ENCODE measurements around the gene FOXP1.

The FOXP1 gene

GRCh38 chr3:71450162-71450561 is 133.4 kb downstream of the FOXP1 start:
- H3K4me3 Mint-ChIP-seq, result peak overlapping the region; percentile 8
- no peak for DNase-seq
- peak overlapping the region; percentile 72 for H3K27ac Mint-ChIP-seq
- peaks cover 96% of the 10 kb centered on the region for H3K4me1 Mint-ChIP-seq (ENCODE audit: low read depth)
- no peaks in the 10 kb centered on the region for H3K9me3 Mint-ChIP-seq
- H3K36me3 Mint-ChIP-seq (ENCODE audit: low read depth), result peaks cover 4% of the 10 kb centered on the region
- no peaks in the 10 kb centered on the region for H3K27me3 Mint-ChIP-seq

GRCh38 chr3:71447803-71448202 is 135.7 kb downstream of the FOXP1 start:
- Mint-ChIP-seq H3K27me3 (no peaks in the 10 kb centered on the region), H3K9me3 (no peaks in the 10 kb centered on the region), H3K4me3 (peak overlapping the region; percentile 16), H3K4me1 (ENCODE audit: low read depth) (peaks cover 96% of the 10 kb centered on the region), H3K36me3 (ENCODE audit: low read depth) (peaks cover 11% of the 10 kb centered on the region), H3K27ac (peak overlapping the region; percentile 93)
- no peak for DNase-seq

- Mint-ChIP-seq H3K4me1 (ENCODE audit: low read depth) (peaks cover 95% of the 10 kb centered on the region), H3K27ac (peak overlapping the region; percentile 93), H3K4me3 (no peak overlapping the region), H3K9me3 (no peaks in the 10 kb centered on the region), H3K36me3 (ENCODE audit: low read depth) (peaks cover 12% of the 10 kb centered on the region), H3K27me3 (no peaks in the 10 kb centered on the region)
- DNase-seq, result no peak
These were observed 136.3 kb downstream of the FOXP1 start for GRCh38 chr3:71447197-71447596.

- H3K36me3 Mint-ChIP-seq (ENCODE audit: low read depth), result peaks cover 12% of the 10 kb centered on the region
- no peaks in the 10 kb centered on the region for H3K9me3 Mint-ChIP-seq
- DNase-seq, result no peak
- H3K27me3 Mint-ChIP-seq, result no peaks in the 10 kb centered on the region
- peak overlapping the region; percentile 93 for H3K27ac Mint-ChIP-seq
- H3K4me1 Mint-ChIP-seq (ENCODE audit: low read depth), result peaks cover 95% of the 10 kb centered on the region
- H3K4me3 Mint-ChIP-seq, result no peak overlapping the region
These were observed 136.8 kb downstream of the FOXP1 start for GRCh38 chr3:71446734-71447133.

GRCh38 chr3:71446260-71446659 is 137.3 kb downstream of the FOXP1 start:
- Mint-ChIP-seq H3K36me3 (ENCODE audit: low read depth) (peaks cover 12% of the 10 kb centered on the region), H3K4me3 (no peak overlapping the region), H3K27ac (peak overlapping the region; percentile 93), H3K9me3 (no peaks in the 10 kb centered on the region), H3K27me3 (no peaks in the 10 kb centered on the region), H3K4me1 (ENCODE audit: low read depth) (peaks cover 95% of the 10 kb centered on the region)
- DNase-seq, result no peak

- peak overlapping the region; percentile 69 for H3K4me3 Mint-ChIP-seq
- no peak for DNase-seq
- peaks cover 95% of the 10 kb centered on the region for H3K4me1 Mint-ChIP-seq (ENCODE audit: low read depth)
- H3K27ac Mint-ChIP-seq, result peak overlapping the region; percentile 98
- H3K9me3 Mint-ChIP-seq, result no peaks in the 10 kb centered on the region
- no peaks in the 10 kb centered on the region for H3K27me3 Mint-ChIP-seq
- peaks cover 12% of the 10 kb centered on the region for H3K36me3 Mint-ChIP-seq (ENCODE audit: low read depth)
These were observed 138.7 kb downstream of the FOXP1 start for GRCh38 chr3:71444861-71445259.

- Mint-ChIP-seq H3K4me1 (ENCODE audit: low read depth) (peaks cover 94% of the 10 kb centered on the region), H3K27ac (peak overlapping the region; percentile 98), H3K27me3 (no peaks in the 10 kb centered on the region), H3K4me3 (peak overlapping the region; percentile 69), H3K36me3 (ENCODE audit: low read depth) (peaks cover 12% of the 10 kb centered on the region), H3K9me3 (no peaks in the 10 kb centered on the region)
- DNase-seq, result peak; percentile 77
These were observed 139.3 kb downstream of the FOXP1 start for GRCh38 chr3:71444028-71444860.

GRCh38 chr3:71443332-71443731 is 140.2 kb downstream of the FOXP1 start:
- H3K27me3 Mint-ChIP-seq, result no peaks in the 10 kb centered on the region
- H3K36me3 Mint-ChIP-seq (ENCODE audit: low read depth), result peaks cover 12% of the 10 kb centered on the region
- H3K4me1 Mint-ChIP-seq (ENCODE audit: low read depth), result peaks cover 94% of the 10 kb centered on the region
- no peak for DNase-seq
- peak overlapping the region; percentile 98 for H3K27ac Mint-ChIP-seq
- H3K4me3 Mint-ChIP-seq, result peak overlapping the region; percentile 21
- H3K9me3 Mint-ChIP-seq, result no peaks in the 10 kb centered on the region

- H3K9me3 Mint-ChIP-seq, result no peaks in the 10 kb centered on the region
- H3K4me1 Mint-ChIP-seq (ENCODE audit: low read depth), result peaks cover 94% of the 10 kb centered on the region
- H3K4me3 Mint-ChIP-seq, result peak overlapping the region; percentile 72
- no peaks in the 10 kb centered on the region for H3K27me3 Mint-ChIP-seq
- no peak for DNase-seq
- peaks cover 15% of the 10 kb centered on the region for H3K36me3 Mint-ChIP-seq (ENCODE audit: low read depth)
- peak overlapping the region; percentile 98 for H3K27ac Mint-ChIP-seq
These were observed 140.9 kb downstream of the FOXP1 start for GRCh38 chr3:71442652-71443042.

GRCh38 chr3:71441925-71442651 is 141.4 kb downstream of the FOXP1 start:
- no peaks in the 10 kb centered on the region for H3K9me3 Mint-ChIP-seq
- peaks cover 18% of the 10 kb centered on the region for H3K36me3 Mint-ChIP-seq (ENCODE audit: low read depth)
- DNase-seq, result no peak
- peaks cover 94% of the 10 kb centered on the region for H3K4me1 Mint-ChIP-seq (ENCODE audit: low read depth)
- peak overlapping the region; percentile 94 for H3K27ac Mint-ChIP-seq
- no peaks in the 10 kb centered on the region for H3K27me3 Mint-ChIP-seq
- peak overlapping the region; percentile 72 for H3K4me3 Mint-ChIP-seq

- Mint-ChIP-seq H3K27me3 (no peaks in the 10 kb centered on the region), H3K9me3 (no peaks in the 10 kb centered on the region), H3K4me1 (ENCODE audit: low read depth) (peaks cover 94% of the 10 kb centered on the region), H3K4me3 (peak overlapping the region; percentile 47), H3K36me3 (ENCODE audit: low read depth) (peaks cover 20% of the 10 kb centered on the region), H3K27ac (peak overlapping the region; percentile 94)
- no peak for DNase-seq
These were observed 142.2 kb downstream of the FOXP1 start for GRCh38 chr3:71441217-71441924.

- Mint-ChIP-seq H3K4me3 (no peak overlapping the region), H3K9me3 (no peaks in the 10 kb centered on the region), H3K27ac (peak overlapping the region; percentile 94), H3K36me3 (ENCODE audit: low read depth) (peaks cover 14% of the 10 kb centered on the region), H3K27me3 (no peaks in the 10 kb centered on the region), H3K4me1 (ENCODE audit: low read depth) (peaks cover 89% of the 10 kb centered on the region)
- no peak for DNase-seq
These were observed 144.6 kb downstream of the FOXP1 start for GRCh38 chr3:71438904-71439303.

GRCh38 chr3:71438071-71438685 is 145.3 kb downstream of the FOXP1 start:
- Mint-ChIP-seq H3K9me3 (no peaks in the 10 kb centered on the region), H3K27me3 (no peaks in the 10 kb centered on the region), H3K27ac (peak overlapping the region; percentile 94), H3K4me1 (ENCODE audit: low read depth) (peaks cover 89% of the 10 kb centered on the region), H3K4me3 (no peak overlapping the region), H3K36me3 (ENCODE audit: low read depth) (peaks cover 14% of the 10 kb centered on the region)
- DNase-seq, result no peak

- no peak for DNase-seq
- H3K36me3 Mint-ChIP-seq (ENCODE audit: low read depth), result peaks cover 11% of the 10 kb centered on the region
- no peak overlapping the region for H3K4me3 Mint-ChIP-seq
- H3K27ac Mint-ChIP-seq, result peak overlapping the region; percentile 78
- peaks cover 90% of the 10 kb centered on the region for H3K4me1 Mint-ChIP-seq (ENCODE audit: low read depth)
- no peaks in the 10 kb centered on the region for H3K9me3 Mint-ChIP-seq
- no peaks in the 10 kb centered on the region for H3K27me3 Mint-ChIP-seq
These were observed 147.2 kb downstream of the FOXP1 start for GRCh38 chr3:71436337-71436736.
